Nephron (organoid): ENCODE data around the gene SYMPK.

Experiments
- H3K27ac Mint-ChIP-seq, 3 experiments: 2 replicates each; pipeline ENCODE4 v1.8.0; 2020; ENCODE audit warnings: mixed read lengths in 3 of 3, mild to moderate bottlenecking in 2 of 3, moderate library complexity in 1 of 3
- H3K27me3 Mint-ChIP-seq: 2 replicates; pipeline ENCODE4 v1.8.0; 2021; ENCODE audit warnings: low read depth, mild to moderate bottlenecking, moderate library complexity, mixed read lengths
- H3K36me3 Mint-ChIP-seq: 2 replicates; pipeline ENCODE4 v1.8.0; 2020; ENCODE audit warnings: low read depth, mixed read lengths
- H3K4me1 Mint-ChIP-seq: 2 replicates; pipeline ENCODE4 v1.8.0; 2020; ENCODE audit warnings: mixed read lengths
- H3K4me3 Mint-ChIP-seq, 3 experiments: 2 replicates each; pipeline ENCODE4 v1.8.0; 2020; ENCODE audit warnings: mild to moderate bottlenecking in 3 of 3, mixed read lengths in 3 of 3, moderate library complexity in 2 of 3
- H3K9me3 Mint-ChIP-seq: 2 replicates; pipeline ENCODE4 v1.8.0; 2020; ENCODE audit warnings: mixed read lengths
- TF ChIP-seq, protein P1 (sequence below), 3 experiments: fragments of 200-600 bp; sonication (generic); IDR thresholded peaks; one replicate each; pipeline ENCODE4 v1.5.0; 2021; ENCODE audit warnings: antibody characterized with exemption in 3 of 3; ENCODE audit not compliant: unreplicated experiment in 3 of 3

The SYMPK gene

DNA sequence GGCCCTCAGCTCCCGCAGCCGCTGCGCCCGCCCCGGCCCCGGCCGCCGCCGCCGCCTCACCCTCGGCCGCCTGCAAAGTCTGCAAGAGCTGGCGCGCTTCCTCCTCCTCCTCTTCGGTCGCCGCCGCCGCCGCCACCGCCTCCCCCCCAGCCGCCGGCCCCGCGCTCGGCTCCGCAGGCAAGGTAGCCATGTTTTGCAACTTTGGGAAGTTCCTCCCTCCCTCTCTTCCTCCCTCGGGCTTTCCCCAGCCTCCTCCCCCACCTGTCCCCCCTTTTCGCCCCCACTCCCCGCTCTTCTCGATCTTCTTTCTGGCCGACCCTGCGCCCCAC is 94.3 kb downstream of the SYMPK start:
- Mint-ChIP-seq H3K36me3 (peaks cover 11% of the 10 kb centered on the region), H3K4me3 (peak overlapping the region; percentile 95 to 100 (median 98)), H3K9me3 (no peaks in the 10 kb centered on the region), H3K4me1 (peaks cover 23% of the 10 kb centered on the region), H3K27ac (peak overlapping the region; percentile 97 to 99 (median 99)), H3K27me3 (no peaks in the 10 kb centered on the region)
- TF ChIP-seq, protein P1, sequence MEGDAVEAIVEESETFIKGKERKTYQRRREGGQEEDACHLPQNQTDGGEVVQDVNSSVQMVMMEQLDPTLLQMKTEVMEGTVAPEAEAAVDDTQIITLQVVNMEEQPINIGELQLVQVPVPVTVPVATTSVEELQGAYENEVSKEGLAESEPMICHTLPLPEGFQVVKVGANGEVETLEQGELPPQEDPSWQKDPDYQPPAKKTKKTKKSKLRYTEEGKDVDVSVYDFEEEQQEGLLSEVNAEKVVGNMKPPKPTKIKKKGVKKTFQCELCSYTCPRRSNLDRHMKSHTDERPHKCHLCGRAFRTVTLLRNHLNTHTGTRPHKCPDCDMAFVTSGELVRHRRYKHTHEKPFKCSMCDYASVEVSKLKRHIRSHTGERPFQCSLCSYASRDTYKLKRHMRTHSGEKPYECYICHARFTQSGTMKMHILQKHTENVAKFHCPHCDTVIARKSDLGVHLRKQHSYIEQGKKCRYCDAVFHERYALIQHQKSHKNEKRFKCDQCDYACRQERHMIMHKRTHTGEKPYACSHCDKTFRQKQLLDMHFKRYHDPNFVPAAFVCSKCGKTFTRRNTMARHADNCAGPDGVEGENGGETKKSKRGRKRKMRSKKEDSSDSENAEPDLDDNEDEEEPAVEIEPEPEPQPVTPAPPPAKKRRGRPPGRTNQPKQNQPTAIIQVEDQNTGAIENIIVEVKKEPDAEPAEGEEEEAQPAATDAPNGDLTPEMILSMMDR (IDR thresholded peaks at IDR 0.05; ENCODE audit: unreplicated experiment in 3 of 3): no peak

DNA sequence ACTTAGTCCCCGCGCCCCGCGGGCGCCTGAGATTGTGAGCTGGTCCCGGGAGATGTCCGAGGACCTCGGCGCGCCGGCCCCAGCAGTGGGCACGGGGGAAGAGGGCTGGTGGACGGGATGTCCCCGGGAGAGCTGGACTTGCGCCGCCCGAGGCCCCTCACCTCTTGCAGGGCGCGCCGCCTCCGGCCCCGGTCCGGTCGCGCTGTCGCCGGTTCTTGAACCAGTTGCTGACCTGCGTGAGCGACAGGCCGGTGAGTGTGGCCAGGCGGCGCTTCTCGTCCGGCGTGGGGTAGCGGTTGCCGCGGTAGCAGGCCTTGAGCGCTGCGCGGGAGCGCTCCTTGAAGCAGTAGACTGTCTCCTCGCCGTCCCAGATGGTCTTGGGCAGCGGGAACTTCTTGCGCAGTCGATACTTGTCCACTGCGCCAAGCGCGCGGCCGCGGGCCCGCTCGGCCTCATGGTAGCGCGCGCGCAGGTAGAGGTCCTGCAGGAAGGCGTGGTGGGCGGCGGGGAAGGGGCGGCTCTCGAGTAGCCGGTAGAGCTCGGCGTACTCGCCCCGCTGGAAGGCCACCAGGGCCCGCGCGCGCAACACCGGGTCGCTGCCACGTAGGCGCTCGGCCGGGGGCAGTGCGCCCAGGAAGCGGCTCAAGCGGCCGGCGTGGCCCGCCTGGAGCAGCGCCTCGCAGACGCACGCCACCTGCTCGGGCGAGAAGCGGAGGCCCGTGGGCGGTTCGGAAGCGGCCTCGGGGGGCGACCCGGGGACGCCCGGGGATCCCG is 94.9 kb downstream of the SYMPK start:
- peaks cover 18% of the 10 kb centered on the region for H3K4me1 Mint-ChIP-seq
- H3K27ac Mint-ChIP-seq: peak overlapping the region; percentile 91 to 99 (median 96)
- no peaks in the 10 kb centered on the region for H3K27me3 Mint-ChIP-seq
- no peaks in the 10 kb centered on the region for H3K9me3 Mint-ChIP-seq
- TF ChIP-seq, protein P1 (IDR thresholded peaks at IDR 0.05; ENCODE audit: unreplicated experiment in 3 of 3): no peak
- peaks cover 7% of the 10 kb centered on the region for H3K36me3 Mint-ChIP-seq
- H3K4me3 Mint-ChIP-seq: peak overlapping the region; percentile 89 to 98 (median 96)

DNA sequence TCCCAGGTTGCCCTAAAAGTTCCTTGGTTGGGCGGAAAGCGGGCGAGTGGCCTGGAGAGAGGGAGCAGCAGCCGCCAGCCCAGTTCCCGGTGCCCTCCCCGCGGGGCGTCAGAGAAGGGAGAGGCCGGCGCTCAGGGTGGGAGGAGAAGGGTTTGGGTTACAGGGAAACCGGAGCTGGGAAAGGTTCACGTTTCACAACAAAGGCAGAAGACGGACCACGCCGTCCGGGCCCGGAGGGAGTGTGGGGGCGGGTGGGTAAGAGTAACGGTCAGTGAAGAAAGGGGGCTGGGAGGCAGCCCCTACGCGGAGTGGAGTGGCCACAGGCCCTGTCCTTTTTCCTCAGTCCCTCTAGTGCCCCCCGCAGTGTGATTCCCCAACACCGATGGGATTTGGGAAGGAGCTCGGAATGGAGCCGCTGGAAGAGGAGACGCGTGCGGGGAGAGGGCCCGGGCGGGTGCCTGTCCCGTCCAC is 95.5 kb downstream of the SYMPK start:
- H3K4me3 Mint-ChIP-seq: peak overlapping the region; percentile 89 to 98 (median 96)
- H3K27me3 Mint-ChIP-seq: no peaks in the 10 kb centered on the region
- TF ChIP-seq, protein P1 (IDR thresholded peaks at IDR 0.05; ENCODE audit: unreplicated experiment in 3 of 3): no peak
- H3K36me3 Mint-ChIP-seq: peaks cover 5% of the 10 kb centered on the region
- H3K4me1 Mint-ChIP-seq: peaks cover 15% of the 10 kb centered on the region
- no peaks in the 10 kb centered on the region for H3K9me3 Mint-ChIP-seq
- peak overlapping the region; percentile 96 to 98 (median 97) for H3K27ac Mint-ChIP-seq

DNA sequence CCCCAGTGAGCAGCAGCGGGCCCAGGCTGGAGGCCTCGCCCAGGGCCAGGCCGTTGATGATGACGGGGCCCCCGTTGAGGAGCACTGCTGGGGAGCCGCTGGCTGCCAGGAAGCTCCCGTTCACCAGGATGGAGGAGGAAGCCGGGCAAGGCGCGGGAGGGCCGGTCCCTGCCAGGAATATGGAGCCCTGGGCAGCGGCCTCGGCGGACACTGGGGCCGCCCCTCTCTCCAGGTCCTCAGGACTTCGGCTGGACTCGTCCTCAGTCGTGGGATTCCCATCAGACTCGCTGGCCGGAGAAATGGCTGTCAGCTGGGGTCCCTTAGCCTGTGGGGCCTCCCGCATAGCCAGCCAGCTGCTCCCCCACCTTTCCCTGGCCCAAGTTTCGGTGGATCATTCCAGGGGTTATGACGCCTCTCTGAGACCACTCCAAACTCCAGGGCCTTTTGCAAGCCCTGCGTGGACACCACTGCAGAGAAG is 96.0 kb downstream of the SYMPK start:
- peaks cover 4% of the 10 kb centered on the region for H3K27me3 Mint-ChIP-seq
- TF ChIP-seq, protein P1 (IDR thresholded peaks at IDR 0.05; ENCODE audit: unreplicated experiment in 3 of 3): no peak
- peak overlapping the region; percentile 96 to 98 (median 97) for H3K27ac Mint-ChIP-seq
- H3K4me1 Mint-ChIP-seq: peaks cover 10% of the 10 kb centered on the region
- H3K9me3 Mint-ChIP-seq: no peaks in the 10 kb centered on the region
- no peaks in the 10 kb centered on the region for H3K36me3 Mint-ChIP-seq
- peak overlapping the region; percentile 89 to 98 (median 96) for H3K4me3 Mint-ChIP-seq

DNA sequence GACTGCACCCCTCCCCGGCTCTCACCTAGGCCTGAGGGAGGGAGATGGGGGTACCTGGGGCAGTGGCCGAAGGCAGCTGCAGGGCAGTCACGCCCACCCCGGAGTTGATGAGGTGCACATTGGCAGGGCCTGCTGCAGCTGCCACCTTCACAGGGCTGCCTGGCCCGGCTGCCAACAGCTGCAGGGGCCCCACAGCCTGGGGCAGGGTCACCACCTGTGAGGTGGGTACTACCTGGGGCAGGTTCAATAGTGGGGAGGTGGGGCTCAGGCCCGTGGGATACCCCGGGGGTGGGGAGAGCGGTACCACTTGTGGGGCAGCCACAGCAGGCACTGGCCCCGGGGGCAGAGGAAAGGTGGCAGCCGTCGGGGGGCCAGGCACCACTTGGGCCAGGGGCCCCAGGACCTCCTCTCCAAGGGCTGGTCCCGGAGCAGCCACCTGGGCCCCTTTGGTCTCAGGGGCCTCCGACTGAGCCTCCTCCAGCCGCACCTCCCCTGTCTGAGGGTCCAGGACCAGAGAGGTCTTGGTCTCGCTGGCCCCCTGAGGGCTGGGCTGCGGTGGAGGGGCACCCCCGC is 96.6 kb downstream of the SYMPK start:
- H3K27ac Mint-ChIP-seq: no peak overlapping the region
- no peaks in the 10 kb centered on the region for H3K9me3 Mint-ChIP-seq
- peaks cover 4% of the 10 kb centered on the region for H3K27me3 Mint-ChIP-seq
- no peaks in the 10 kb centered on the region for H3K36me3 Mint-ChIP-seq
- peak overlapping the region; percentile 43 to 98 (median 89) for H3K4me3 Mint-ChIP-seq
- TF ChIP-seq, protein P1 (IDR thresholded peaks at IDR 0.05; ENCODE audit: unreplicated experiment in 3 of 3): no peak
- H3K4me1 Mint-ChIP-seq: peaks cover 10% of the 10 kb centered on the region
